Duodenal mucosa (tissue), 2 donors: Measurements from ENCODE around the gene CRADD.
"Not testable (repeated sequence)": the region's sequence is repeated elsewhere in the genome, so short reads cannot be mapped to it uniquely, and the experiment has no call there.

ENCODE experiments used
- H3K27ac ChIP-seq: one replicate; pipeline ENCODE4 v1.7.0; 2013; ENCODE audit warnings: low read depth, low read length
- H3K27me3 ChIP-seq, 2 donors: one replicate each; pipeline ENCODE4 v1.7.0; 2013; ENCODE audit warnings: low read length in 2 of 2, control low read depth in 1 of 2; ENCODE audit not compliant: insufficient read depth in 2 of 2, control insufficient read depth in 1 of 2
- H3K36me3 ChIP-seq, 2 donors: one replicate each; pipeline ENCODE4 v1.7.0; 2013; ENCODE audit warnings: low read length in 2 of 2, control low read depth in 1 of 2; ENCODE audit not compliant: insufficient read depth in 2 of 2, control insufficient read depth in 1 of 2
- H3K4me1 ChIP-seq, 2 donors: one replicate each; pipeline ENCODE4 v1.7.0; 2013; ENCODE audit warnings: low read length in 2 of 2, control low read depth in 1 of 2; ENCODE audit not compliant: insufficient read depth in 2 of 2, control insufficient read depth in 1 of 2
- H3K4me3 ChIP-seq, 2 donors: one replicate each; pipeline ENCODE4 v1.7.0; 2013; ENCODE audit warnings: low read length in 2 of 2, low read depth in 1 of 2
- H3K9ac ChIP-seq, 2 donors: one replicate each; pipeline ENCODE4 v1.7.0; 2013; ENCODE audit warnings: low read length in 2 of 2, low read depth in 1 of 2
- H3K9me3 ChIP-seq, 2 donors: one replicate each; pipeline ENCODE4 v1.7.0; 2013; ENCODE audit warnings: low read length in 2 of 2, control low read depth in 1 of 2; ENCODE audit not compliant: control insufficient read depth in 1 of 2

CRADD gene

GRCh38 chr12:93704122-93704521, 26.9 kb downstream of the CRADD start:
- no peaks in the 10 kb centered on the region for H3K27me3 ChIP-seq
- peaks cover 5 to 6% of the 10 kb centered on the region in 2 donors for H3K4me1 ChIP-seq
- no peaks in the 10 kb centered on the region for H3K36me3 ChIP-seq
- peaks cover 0 to 3% of the 10 kb centered on the region in 2 donors for H3K9me3 ChIP-seq
- H3K27ac ChIP-seq: no peak overlapping the region
- H3K4me3 ChIP-seq: no peak overlapping the region
- no peak overlapping the region for H3K9ac ChIP-seq

- Histone ChIP-seq H3K9me3 (peaks cover 5% of the 10 kb centered on the region in 2 donors), H3K36me3 (no peaks in the 10 kb centered on the region), H3K27ac (no peak overlapping the region), H3K27me3 (no peaks in the 10 kb centered on the region), H3K4me1 (peaks cover 5 to 6% of the 10 kb centered on the region in 2 donors), H3K4me3 (no peak overlapping the region), H3K9ac (no peak overlapping the region)
Observed at GRCh38 chr12:93704625-93705024, 27.4 kb downstream of the CRADD start.

DNA sequence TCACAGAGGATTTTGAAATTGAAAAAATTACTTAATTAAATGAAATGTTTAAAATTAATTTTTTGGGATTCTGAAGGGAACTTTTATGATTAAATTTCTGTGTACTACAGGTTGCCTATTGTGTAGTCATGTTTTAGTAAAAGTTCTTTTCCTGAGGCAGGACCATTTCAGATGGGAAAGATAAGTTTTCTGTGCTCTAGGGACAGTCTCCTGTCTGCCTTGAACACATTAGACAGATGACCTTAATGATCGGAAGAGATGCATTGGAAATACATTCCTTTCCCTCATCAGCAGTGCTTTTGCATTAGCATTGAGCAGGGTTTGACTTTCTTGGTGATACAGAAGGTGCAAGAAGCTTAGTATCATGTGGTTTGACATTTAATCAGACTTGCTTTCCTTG, 28.1 kb downstream of the CRADD start:
- H3K4me1 ChIP-seq: peaks cover 5 to 6% of the 10 kb centered on the region in 2 donors

GRCh38 chr12:93706387-93706786, 29.2 kb downstream of the CRADD start:
- Histone ChIP-seq H3K27me3 (no peaks in the 10 kb centered on the region), H3K36me3 (no peaks in the 10 kb centered on the region), H3K27ac (no peak overlapping the region), H3K9ac (no peak overlapping the region), H3K9me3 (peaks cover 9 to 10% of the 10 kb centered on the region in 2 donors), H3K4me3 (no peak overlapping the region), H3K4me1 (peaks cover 5 to 6% of the 10 kb centered on the region in 2 donors)

More for the DNA sequence above, 28.1 kb downstream of the CRADD start:
- no peaks in the 10 kb centered on the region for H3K27me3 ChIP-seq
- H3K9me3 ChIP-seq: peaks cover 9 to 10% of the 10 kb centered on the region in 2 donors
- no peak overlapping the region for H3K9ac ChIP-seq
- no peaks in the 10 kb centered on the region for H3K36me3 ChIP-seq
- no peak overlapping the region for H3K27ac ChIP-seq
- no peak overlapping the region for H3K4me3 ChIP-seq

GRCh38 chr12:93706824-93707223, 29.6 kb downstream of the CRADD start:
- Histone ChIP-seq H3K4me1 (peaks cover 5 to 6% of the 10 kb centered on the region in 2 donors), H3K27me3 (no peaks in the 10 kb centered on the region), H3K36me3 (no peaks in the 10 kb centered on the region), H3K9ac (no peak overlapping the region), H3K4me3 (no peak overlapping the region), H3K27ac (no peak overlapping the region), H3K9me3 (peaks cover 9 to 10% of the 10 kb centered on the region in 2 donors)

GRCh38 chr12:93707836-93708235, 30.7 kb downstream of the CRADD start:
- Histone ChIP-seq H3K4me1 (peaks cover 1 to 5% of the 10 kb centered on the region in 2 donors), H3K27me3 (no peaks in the 10 kb centered on the region), H3K9me3 (peaks cover 9 to 10% of the 10 kb centered on the region in 2 donors), H3K27ac (no peak overlapping the region), H3K36me3 (no peaks in the 10 kb centered on the region), H3K4me3 (no peak overlapping the region), H3K9ac (no peak overlapping the region)

GRCh38 chr12:93708952-93709351, 31.8 kb downstream of the CRADD start:
- Histone ChIP-seq H3K27me3 (no peaks in the 10 kb centered on the region), H3K27ac (no peak overlapping the region), H3K4me1 (peaks cover 0 to 5% of the 10 kb centered on the region in 2 donors), H3K4me3 (no peak overlapping the region), H3K9ac (no peak overlapping the region), H3K36me3 (no peaks in the 10 kb centered on the region), H3K9me3 (peaks cover 9 to 10% of the 10 kb centered on the region in 2 donors)

DNA sequence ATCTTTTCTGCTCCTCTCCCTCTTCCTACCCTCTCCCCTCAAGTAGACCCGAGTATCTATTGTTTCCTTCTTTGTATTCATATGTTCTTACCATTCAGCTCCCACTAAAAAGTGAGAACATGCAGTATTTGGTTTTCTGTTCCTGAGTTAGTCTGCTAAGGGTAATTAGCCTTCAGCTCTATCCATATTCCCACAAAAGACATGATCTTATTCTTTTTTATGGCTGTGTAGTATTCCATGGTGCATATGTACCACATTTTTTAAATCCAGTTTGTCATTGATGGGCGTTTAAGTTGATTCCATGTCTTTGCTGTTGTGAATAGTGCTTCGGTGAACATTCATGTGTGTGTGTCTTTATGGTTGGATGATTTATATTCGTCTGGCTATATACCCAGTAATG, 32.2 kb downstream of the CRADD start:
- Histone ChIP-seq H3K4me1 (peaks cover 0 to 5% of the 10 kb centered on the region in 2 donors), H3K4me3 (no peak overlapping the region), H3K36me3 (no peaks in the 10 kb centered on the region), H3K27me3 (no peaks in the 10 kb centered on the region), H3K9ac (no peak overlapping the region), H3K27ac (no peak overlapping the region), H3K9me3 (peaks cover 9 to 10% of the 10 kb centered on the region in 2 donors)

- Histone ChIP-seq H3K4me3 (no peak overlapping the region), H3K9ac (no peak overlapping the region), H3K27me3 (no peaks in the 10 kb centered on the region), H3K4me1 (peaks cover 0 to 5% of the 10 kb centered on the region in 2 donors), H3K27ac (no peak overlapping the region), H3K36me3 (no peaks in the 10 kb centered on the region), H3K9me3 (peaks cover 9 to 10% of the 10 kb centered on the region in 2 donors)
Observed at GRCh38 chr12:93710574-93710926, 33.4 kb downstream of the CRADD start.

DNA sequence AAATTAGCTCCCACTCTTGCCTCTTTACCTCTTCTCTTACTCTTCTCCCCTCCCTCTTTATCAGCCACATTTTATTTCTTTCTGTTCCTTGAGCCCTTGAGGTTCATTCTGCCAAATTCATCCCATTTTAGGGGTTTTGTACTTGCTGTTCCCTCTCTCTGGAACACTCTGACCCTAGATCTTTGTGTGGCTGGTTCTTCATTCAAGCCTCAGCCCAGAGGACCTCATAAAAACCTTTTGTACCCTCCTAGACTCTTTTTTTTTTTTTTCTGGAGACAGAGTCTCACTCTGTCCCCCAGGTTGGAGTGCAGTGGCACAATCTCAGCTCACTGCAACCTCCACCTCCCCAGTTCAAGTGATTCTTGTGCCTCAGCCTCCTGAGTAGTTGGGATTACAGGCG, 34.3 kb downstream of the CRADD start:
- not testable (repeated sequence) for H3K27ac ChIP-seq, H3K27me3 ChIP-seq, H3K36me3 ChIP-seq, H3K9ac ChIP-seq, H3K4me3 ChIP-seq, H3K4me1 ChIP-seq
- H3K9me3 ChIP-seq: peaks cover 9 to 10% of the 10 kb centered on the region in 2 donors

GRCh38 chr12:93712200-93712599, 35.0 kb downstream of the CRADD start:
- Histone ChIP-seq H3K27me3 (no peaks in the 10 kb centered on the region), H3K36me3 (no peaks in the 10 kb centered on the region), H3K4me3 (no peak overlapping the region), H3K27ac (no peak overlapping the region), H3K4me1 (no peaks in the 10 kb centered on the region), H3K9me3 (peaks cover 9 to 10% of the 10 kb centered on the region in 2 donors), H3K9ac (no peak overlapping the region)
